Measurements from ENCODE around the gene KYNU. TPM values are rescaled to one million over a fixed set of nuclear protein-coding genes. Genes with fewer than 3 reads are reported as not detected.

The KYNU gene
- total RNA-seq, 1 experiment from 2014 or later: 0.37 TPM

- H3K23me2 ChIP-seq (ENCODE audit: insufficient read length, low read depth, low read length, poor library complexity, severe bottlenecking): no peaks in the 10 kb centered on the region
- H2AK5ac ChIP-seq (ENCODE audit: insufficient read length, low read length): no peak overlapping the region
- WGBS (ENCODE audit: extremely low coverage, insufficient read length, low lambda C conversion rate): no CpG with 5 or more reads among the region's 2 CpGs
- H3K27me3 ChIP-seq (ENCODE audit: insufficient read depth, low read length): no peaks in the 10 kb centered on the region
- H3K18ac ChIP-seq (ENCODE audit: insufficient read length, low read depth, low read length): no peak overlapping the region
- no peaks in the 10 kb centered on the region for H4K20me1 ChIP-seq (ENCODE audit: control insufficient read depth, insufficient read depth, insufficient read length)
- no peak overlapping the region for H2BK5ac ChIP-seq (ENCODE audit: insufficient read length, low read length)
- H2AFZ ChIP-seq (ENCODE audit: low read length): no peak overlapping the region
- peak overlapping the region in 1 of 3 experiments; percentile 0; a peak in 1 of 7 replicates for H3K27ac Mint-ChIP-seq
- H2BK20ac ChIP-seq (ENCODE audit: low read depth, low read length, poor library complexity, severe bottlenecking): no peak overlapping the region
- no peaks in the 10 kb centered on the region for H3K9me3 ChIP-seq (ENCODE audit: control insufficient read depth, low read depth, low read length)
- H3K9me3 Mint-ChIP-seq: no peaks in the 10 kb centered on the region
- H3K27ac ChIP-seq (ENCODE audit: insufficient read length, low read depth, low read length): no peak overlapping the region
- H3K4me1 ChIP-seq (ENCODE audit: insufficient read depth, low read length): no peaks in the 10 kb centered on the region
- no peak overlapping the region for H3K56ac ChIP-seq (ENCODE audit: insufficient read length, low read depth, low read length)
- no peak overlapping the region for H4K8ac ChIP-seq (replicated peaks; ENCODE audit: insufficient read length, low read depth, low read length)
- H4K91ac ChIP-seq (ENCODE audit: insufficient read length, low read depth, low read length): no peak overlapping the region
- no peak overlapping the region for H3K4me3 Mint-ChIP-seq
- DNase-seq: no peak
- H2BK12ac ChIP-seq (ENCODE audit: insufficient read length, low read depth, low read length): no peak overlapping the region
- no peak overlapping the region for H3K14ac ChIP-seq (ENCODE audit: insufficient read depth, low read length)
- no peaks in the 10 kb centered on the region for H3K36me3 Mint-ChIP-seq (ENCODE audit: insufficient read depth in 1 of 3, low read depth in 3 of 3)
- H3K4me2 ChIP-seq (ENCODE audit: insufficient read depth, insufficient read length, low read length): no peak overlapping the region
- no peak overlapping the region for H3K4ac ChIP-seq (ENCODE audit: low read depth, low read length)
- no peaks in the 10 kb centered on the region for H3K79me1 ChIP-seq (ENCODE audit: insufficient read depth, low read depth, low read length, poor library complexity, severe bottlenecking)
- no peaks in the 10 kb centered on the region for H3K79me2 ChIP-seq (ENCODE audit: insufficient read depth, low read length)
- no peak overlapping the region for H3K23ac ChIP-seq (ENCODE audit: insufficient read length, low read depth, low read length)
- no peak overlapping the region for H2BK15ac ChIP-seq (ENCODE audit: low read depth, low read length)
- peaks cover 6 to 7% of the 10 kb centered on the region in 2 experiments for H3K4me1 Mint-ChIP-seq
- no peak overlapping the region for H3T11ph ChIP-seq (ENCODE audit: low read length)
- H4K5ac ChIP-seq (ENCODE audit: insufficient read length, low read depth, low read length): no peak overlapping the region
- TF ChIP-seq, protein P1, sequence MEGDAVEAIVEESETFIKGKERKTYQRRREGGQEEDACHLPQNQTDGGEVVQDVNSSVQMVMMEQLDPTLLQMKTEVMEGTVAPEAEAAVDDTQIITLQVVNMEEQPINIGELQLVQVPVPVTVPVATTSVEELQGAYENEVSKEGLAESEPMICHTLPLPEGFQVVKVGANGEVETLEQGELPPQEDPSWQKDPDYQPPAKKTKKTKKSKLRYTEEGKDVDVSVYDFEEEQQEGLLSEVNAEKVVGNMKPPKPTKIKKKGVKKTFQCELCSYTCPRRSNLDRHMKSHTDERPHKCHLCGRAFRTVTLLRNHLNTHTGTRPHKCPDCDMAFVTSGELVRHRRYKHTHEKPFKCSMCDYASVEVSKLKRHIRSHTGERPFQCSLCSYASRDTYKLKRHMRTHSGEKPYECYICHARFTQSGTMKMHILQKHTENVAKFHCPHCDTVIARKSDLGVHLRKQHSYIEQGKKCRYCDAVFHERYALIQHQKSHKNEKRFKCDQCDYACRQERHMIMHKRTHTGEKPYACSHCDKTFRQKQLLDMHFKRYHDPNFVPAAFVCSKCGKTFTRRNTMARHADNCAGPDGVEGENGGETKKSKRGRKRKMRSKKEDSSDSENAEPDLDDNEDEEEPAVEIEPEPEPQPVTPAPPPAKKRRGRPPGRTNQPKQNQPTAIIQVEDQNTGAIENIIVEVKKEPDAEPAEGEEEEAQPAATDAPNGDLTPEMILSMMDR (conservative IDR thresholded peaks at IDR 0.05): no peak
- no peaks in the 10 kb centered on the region for H3K27me3 Mint-ChIP-seq (ENCODE audit: low read depth)
- H3K9ac ChIP-seq (ENCODE audit: extremely low read depth, insufficient read length, low read length): no peak overlapping the region
- no peak overlapping the region for H2BK120ac ChIP-seq (ENCODE audit: low read depth, low read length, poor library complexity, severe bottlenecking)
Measured at GRCh38 chr2:142843731-142844130, 33.7 kb upstream of the KYNU start.

Data from H9 (cell line).